K562 (cell line): ENCODE measurements around the gene GALR3. TPM values are rescaled to one million over a fixed set of nuclear protein-coding genes. Genes with fewer than 3 reads are reported as not detected.
A peak's percentile ranks its signal among the peaks of the same experiment; 100 is the strongest.

Experiments used
- ATAC-seq: fragments of 200-7000 bp; cut with Tn5 transposase; 3 replicates; pipeline ENCODE4 v1.9.1; 2020; ENCODE audit warnings: moderate library complexity
- BruUV-seq: library from RNA; stranded (reverse); fragments of 400-500 nt; replicated peaks from 2 replicates; lab custom pipeline; 2021; lab: Mats Ljungman, UMichigan
- CTCF ChIA-PET: fragments of 300-600 bp; formaldehyde crosslinking; extraction: SDS; loops from one replicate; lab custom pipeline; 2021; ENCODE audit warnings: low intra/inter-chr PET ratio; lab: Yijun Ruan, JAX
- POLR2A ChIA-PET: fragments of 300-600, 350-650 bp; sonication (Branson Sonifier 250); formaldehyde crosslinking; extraction: SDS; loops from one replicate; lab custom pipeline; 2021; ENCODE audit warnings: antibody characterized with exemption, inconsistent platforms; lab: Yijun Ruan, JAX
- DNase-seq, 4 experiments: peaks; one replicate each; pipeline versions ENCODE4 v3.0.0 to v3.0.0-alpha.2; 2011 to 2018; ENCODE audit warnings: low spot score in 3 of 4, mixed read lengths in 3 of 4; ENCODE audit errors: extremely low read depth in 1 of 4
- FAIRE-seq: peaks from 2 replicates; lab custom pipeline; 2011; peaks lifted over from hg19 to GRCh38; lab: Jason Lieb, UNC
- H2AFZ ChIP-seq: 2 replicates; pipeline ENCODE4 v1.6.0; 2011; ENCODE audit warnings: low read depth, low read length, control low read depth, inconsistent platforms
- H3K27ac ChIP-seq: fragments of 200-600 bp; 3 replicates; pipeline ENCODE4 v1.8.0; 2011; ENCODE audit warnings: low read depth, mild to moderate bottlenecking, control low read depth, inconsistent platforms, low read length, moderate library complexity, mixed read lengths; ENCODE audit errors: extremely low read depth
- H3K27me3 ChIP-seq, 2 experiments: fragments of 300-600 bp in 1 of 2; 2 replicates in 1 of 2; 3 replicates in 1 of 2; pipeline versions ENCODE4 v1.6.0 to v1.8.0; 2011; ENCODE audit warnings: inconsistent platforms in 2 of 2, low read length in 2 of 2, mild to moderate bottlenecking in 1 of 2, mixed read lengths in 1 of 2, moderate library complexity in 1 of 2; ENCODE audit not compliant: control insufficient read depth in 2 of 2, insufficient read depth in 2 of 2
- H3K36me3 ChIP-seq: fragments of 300-600 bp; 3 replicates; pipeline ENCODE4 v1.8.0; 2011; ENCODE audit warnings: mild to moderate bottlenecking, low read length, inconsistent platforms; ENCODE audit not compliant: control insufficient read depth, insufficient read depth
- H3K4me1 ChIP-seq, 2 experiments: fragments of 200-600 bp in 1 of 2; replicated peaks in 1 of 2; 2 replicates in 1 of 2; 3 replicates in 1 of 2; pipeline versions ENCODE4 v1.5.1 to v1.8.0; 2011; ENCODE audit warnings: inconsistent platforms in 2 of 2, low read length in 2 of 2, mild to moderate bottlenecking in 1 of 2, mixed read lengths in 1 of 2, moderate library complexity in 1 of 2; ENCODE audit not compliant: control insufficient read depth in 2 of 2, insufficient read depth in 2 of 2
- H3K4me2 ChIP-seq: 2 replicates; pipeline ENCODE4 v1.6.1; 2011; ENCODE audit warnings: low read length, control low read depth, inconsistent platforms, mixed read lengths; ENCODE audit not compliant: insufficient read depth
- H3K4me3 ChIP-seq: fragments of 200-600 bp; sonication (generic), shearing (Covaris generic); 2 replicates; pipeline ENCODE4 v1.5.1; 2016; ENCODE audit warnings: control low read depth, inconsistent platforms
- H3K79me2 ChIP-seq: fragments of 200-600 bp; 3 replicates; pipeline ENCODE4 v1.8.0; 2011; ENCODE audit warnings: low read length, inconsistent platforms; ENCODE audit not compliant: control insufficient read depth, insufficient read depth
- H3K9ac ChIP-seq, 2 experiments: 2 replicates each; pipeline versions ENCODE4 v1.6.0 to v1.6.1; 2011; ENCODE audit warnings: low read depth in 2 of 2, low read length in 2 of 2, control low read depth in 1 of 2, inconsistent platforms in 1 of 2, mild to moderate bottlenecking in 1 of 2, mixed read lengths in 1 of 2; ENCODE audit not compliant: insufficient read depth in 1 of 2
- H3K9me1 ChIP-seq: one replicate; pipeline ENCODE4 v1.6.0; 2011; ENCODE audit warnings: inconsistent platforms, mild to moderate bottlenecking, low read length, moderate library complexity; ENCODE audit not compliant: control insufficient read depth, insufficient read depth
- H3K9me3 ChIP-seq: replicated peaks from 2 replicates; pipeline ENCODE4 v1.5.1; 2011; ENCODE audit warnings: low read depth, low read length, inconsistent platforms; ENCODE audit not compliant: control insufficient read depth, insufficient read depth
- H4K20me1 ChIP-seq: replicated peaks from 2 replicates; pipeline ENCODE4 v1.6.1; 2011; ENCODE audit warnings: low read length, inconsistent platforms, mixed read lengths; ENCODE audit not compliant: control insufficient read depth, insufficient read depth
- CBX3 ChIP-seq, 2 experiments: IDR thresholded peaks; 1 replicate in 1 of 2; 2 replicates in 1 of 2; pipeline ENCODE4 v1.6.1; 2012; ENCODE audit warnings: inconsistent platforms in 2 of 2, low read length in 2 of 2, borderline replicate concordance in 1 of 2, control low read depth in 1 of 2
- KLF1 ChIP-seq: fragments of 450-650 bp; IDR thresholded peaks from 2 replicates; pipeline ENCODE4 v1.6.1; 2016; ENCODE audit warnings: missing genetic modification characterization, missing compliant biosample characterization
- NR2C2 ChIP-seq, 2 experiments: fragments of 200-800 bp in 1 of 2; sonication (Bioruptor generic) in 1 of 2; sonication (generic) in 1 of 2; formaldehyde crosslinking in 1 of 2; IDR thresholded peaks; 2 replicates each; pipeline versions ENCODE4 v1.6.1 to v1.8.0; 2016 to 2022; ENCODE audit warnings: mild to moderate bottlenecking in 1 of 2, missing compliant biosample characterization in 1 of 2, missing genetic modification characterization in 1 of 2, missing genetic modification reagents in 1 of 2
- POLR2G ChIP-seq: fragments of 200-400 bp; formaldehyde crosslinking; IDR thresholded peaks from 2 replicates; pipeline ENCODE4 v1.6.1; 2017; ENCODE audit warnings: low read depth, mild to moderate bottlenecking, antibody characterized with exemption, low read length, moderate library complexity
- RBFOX2 ChIP-seq: fragments of 200-400 bp; formaldehyde crosslinking; IDR thresholded peaks from 2 replicates; pipeline ENCODE4 v1.6.1; 2017; ENCODE audit warnings: low read depth, mild to moderate bottlenecking, low read length, moderate library complexity
- XRCC4 ChIP-seq: IDR thresholded peaks from one replicate; pipeline ENCODE4 v1.6.1; 2011; ENCODE audit not compliant: insufficient read depth, insufficient read length; ENCODE audit errors: extremely low read depth
- WGBS: fragments of 100-300 bp; shearing (Covaris generic); methylation state at CpG from one replicate; pipeline ENCODE4 v1.1.6; 2016; ENCODE audit warnings: low coverage, mixed read lengths; ENCODE audit not compliant: insufficient coverage; ENCODE audit errors: missing lambda C conversion rate; 5-methylcytosine and 5-hydroxymethylcytosine counted together
- in situ Hi-C: fragments of 300-500 bp; cut with MboI; formaldehyde crosslinking; loops from 4 replicates; pipeline ENCODE4 v1.15.0; 2018; ENCODE audit warnings: inconsistent platforms, mixed read lengths
- intact Hi-C: fragments of 100-400 bp; cut with micrococcal nuclease; formaldehyde crosslinking; loops from 2 replicates; pipeline ENCODE4 v1.14.2; 2022
- polyA plus RNA-seq, 8 experiments: library from polyadenylated mRNA; depleted of rRNA in 4 of 8; stranded (reverse) in 5 of 8; unstranded in 3 of 8; fragments of >200 nt; fragmentation: Nextera tagmentation in 2 of 8; fragmentation: Illumina TruSeq in 1 of 8; extraction: Ambion mirVana in 2 of 8; extraction: Trizol in 1 of 8; gene quantifications; 2 replicates each; pipeline versions ENCODE4 v1.2.1 to v1.2.3, GENCODE V29; 2011 to 2014; ENCODE audit warnings: inconsistent platforms in 1 of 8, missing spikeins in 1 of 8
- total RNA-seq, 7 experiments: library from RNA; depleted of rRNA in 6 of 7; stranded (reverse); fragments of >200 nt in 6 of 7; fragmentation: Illumina TruSeq in 2 of 7; extraction: Trizol in 2 of 7; gene quantifications; 2 replicates each; pipeline versions ENCODE4 v1.2.1 to v1.2.3, GENCODE V29; 2011 to 2021; ENCODE audit warnings: low replicate concordance in 1 of 7
- TF ChIP-seq, protein P1 (sequence below): fragments of 250-450 bp; sonication (Bioruptor Pico); IDR thresholded peaks from 2 replicates; pipeline ENCODE4 v1.4.0; 2020

Gene GALR3
- total and polyA plus RNA-seq, 9 of the 15 experiments (the other 6 are each of a cell fraction or from before 2014, with no cell fraction given) = 0.13 TPM; not detected in 8

DNA sequence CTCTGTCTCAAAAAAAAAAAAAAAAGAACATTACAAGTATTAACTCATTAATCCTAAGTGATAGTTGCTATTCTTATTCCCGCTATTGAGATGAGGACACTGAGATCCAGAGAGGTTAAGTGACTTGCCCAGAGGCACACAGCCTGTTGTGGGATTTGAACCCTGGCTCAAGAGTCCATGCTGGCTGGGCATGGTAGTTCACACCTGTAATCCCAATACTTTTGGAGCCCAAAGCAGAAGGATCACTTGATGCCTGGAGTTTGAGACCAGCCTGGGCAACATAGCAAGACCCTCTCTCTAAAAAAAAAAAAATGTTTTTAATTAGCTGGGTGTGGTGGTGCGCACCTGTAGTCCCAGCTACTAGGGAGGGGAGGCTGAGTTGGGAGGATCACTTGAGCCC, 11.3 kb upstream of the GALR3 start (continued):
- no peak for TF ChIP-seq NR2C2 (CRISPR knock-in tag; IDR thresholded peaks at IDR 0.05)
- no peak for TF ChIP-seq NR2C2 (tag; IDR thresholded peaks at IDR 0.05)
- TF ChIP-seq, protein P1, sequence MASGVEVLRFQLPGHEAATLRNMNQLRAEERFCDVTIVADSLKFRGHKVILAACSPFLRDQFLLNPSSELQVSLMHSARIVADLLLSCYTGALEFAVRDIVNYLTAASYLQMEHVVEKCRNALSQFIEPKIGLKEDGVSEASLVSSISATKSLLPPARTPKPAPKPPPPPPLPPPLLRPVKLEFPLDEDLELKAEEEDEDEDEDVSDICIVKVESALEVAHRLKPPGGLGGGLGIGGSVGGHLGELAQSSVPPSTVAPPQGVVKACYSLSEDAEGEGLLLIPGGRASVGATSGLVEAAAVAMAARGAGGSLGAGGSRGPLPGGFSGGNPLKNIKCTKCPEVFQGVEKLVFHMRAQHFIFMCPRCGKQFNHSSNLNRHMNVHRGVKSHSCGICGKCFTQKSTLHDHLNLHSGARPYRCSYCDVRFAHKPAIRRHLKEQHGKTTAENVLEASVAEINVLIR (CRISPR knock-in tag) = no peak
- TF ChIP-seq XRCC4 = no peak
- no peak for TF ChIP-seq KLF1

- Histone ChIP-seq H3K4me3 (no peak overlapping the region), H3K79me2 (peaks cover 30% of the 10 kb centered on the region), H3K27me3 (no peaks in the 10 kb centered on the region), H2AFZ (no peak overlapping the region), H3K9ac (peak overlapping the region in 1 of 2 experiments; percentile 35; a peak in 1 of 4 replicates), H4K20me1 (no peaks in the 10 kb centered on the region), H3K9me3 (no peaks in the 10 kb centered on the region), H3K36me3 (peaks cover 61% of the 10 kb centered on the region; the same call in 2 of the 3 replicates), H3K4me1 (peaks cover 14 to 20% of the 10 kb centered on the region in 2 experiments; a peak in 4 of 5 replicates), H3K27ac (no peak overlapping the region), H3K9me1 (no peaks in the 10 kb centered on the region), H3K4me2 (no peak overlapping the region)
- BruUV-seq = no TSS peak
- intact Hi-C loops (no loop called here), in situ Hi-C loops (no loop called here)
- no peak for ATAC-seq
- TF ChIP-seq CBX3 (IDR thresholded peaks at IDR 0.05; ENCODE audit: borderline replicate concordance in 1 of 2, low read length in 2 of 2) (no peak), POLR2G (0 out of 2 replicates have a peak, but pooled peaks have one; percentile 33), RBFOX2 (peak; percentile 16; the same call in 1 of the 2 replicates)
- POLR2A ChIA-PET = interaction anchor here (0.6 kb wide), 2 partner anchors 16 to 762 kb away, joined by 3 read pairs; no protein-coding TSS in a partner anchor
- CTCF ChIA-PET = no interaction called here
- FAIRE-seq = no peak
- DNase-seq = no peak
- WGBS = 92% methylated on average over 21 of the region's 27 CpGs
These were observed 10.1 kb upstream of the GALR3 start for GRCh38 chr22:37812869-37813678.
